ENCODE results near the gene PM20D2. TPM values are rescaled to one million over a fixed set of nuclear protein-coding genes. Genes with fewer than 3 reads are reported as not detected.
"Not testable (repeated sequence)": the region's sequence is repeated elsewhere in the genome, so short reads cannot be mapped to it uniquely, and the experiment has no call there.

Gene PM20D2, protein sequence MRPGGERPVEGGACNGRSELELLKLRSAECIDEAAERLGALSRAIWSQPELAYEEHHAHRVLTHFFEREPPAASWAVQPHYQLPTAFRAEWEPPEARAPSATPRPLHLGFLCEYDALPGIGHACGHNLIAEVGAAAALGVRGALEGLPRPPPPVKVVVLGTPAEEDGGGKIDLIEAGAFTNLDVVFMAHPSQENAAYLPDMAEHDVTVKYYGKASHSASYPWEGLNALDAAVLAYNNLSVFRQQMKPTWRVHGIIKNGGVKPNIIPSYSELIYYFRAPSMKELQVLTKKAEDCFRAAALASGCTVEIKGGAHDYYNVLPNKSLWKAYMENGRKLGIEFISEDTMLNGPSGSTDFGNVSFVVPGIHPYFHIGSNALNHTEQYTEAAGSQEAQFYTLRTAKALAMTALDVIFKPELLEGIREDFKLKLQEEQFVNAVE
- 1.2 and 3.7 TPM in 2 replicates for total RNA-seq

DNA sequence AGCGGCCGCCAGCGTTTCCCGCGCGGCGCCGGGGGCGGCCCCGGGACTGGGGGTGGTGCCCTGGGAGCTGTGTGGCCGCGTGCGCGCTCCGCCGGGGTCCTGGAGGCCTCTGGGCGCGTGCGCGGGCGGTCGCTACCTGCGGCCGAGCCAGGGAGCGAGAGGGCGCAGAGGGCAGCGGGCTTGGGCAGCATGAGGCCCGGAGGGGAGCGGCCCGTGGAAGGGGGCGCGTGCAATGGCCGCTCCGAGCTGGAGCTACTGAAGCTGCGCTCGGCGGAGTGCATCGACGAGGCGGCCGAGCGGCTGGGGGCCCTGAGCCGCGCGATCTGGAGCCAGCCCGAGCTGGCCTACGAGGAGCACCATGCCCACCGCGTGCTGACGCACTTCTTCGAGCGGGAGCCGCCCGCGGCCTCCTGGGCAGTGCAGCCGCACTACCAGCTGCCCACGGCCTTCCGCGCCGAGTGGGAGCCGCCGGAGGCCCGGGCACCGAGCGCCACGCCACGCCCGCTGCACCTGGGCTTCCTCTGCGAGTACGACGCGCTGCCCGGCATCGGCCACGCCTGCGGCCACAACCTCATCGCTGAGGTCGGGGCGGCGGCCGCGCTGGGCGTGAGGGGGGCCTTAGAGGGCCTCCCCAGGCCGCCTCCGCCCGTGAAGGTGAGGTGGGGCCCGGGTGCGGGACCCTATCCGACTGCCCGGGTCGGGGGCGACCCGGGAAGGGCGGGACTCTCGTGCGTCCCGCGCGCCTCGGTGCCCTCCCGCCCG is at the start of gene PM20D2:
Gene PM20D2 (plus strand): TSS at position 100 of the 762 bp plus-strand sequence. CDS start 90 bp downstream, at position 190.
- peak; percentile 36 to 47 for DNase-seq (ENCODE audit: low read depth in 2 of 2)

DNA sequence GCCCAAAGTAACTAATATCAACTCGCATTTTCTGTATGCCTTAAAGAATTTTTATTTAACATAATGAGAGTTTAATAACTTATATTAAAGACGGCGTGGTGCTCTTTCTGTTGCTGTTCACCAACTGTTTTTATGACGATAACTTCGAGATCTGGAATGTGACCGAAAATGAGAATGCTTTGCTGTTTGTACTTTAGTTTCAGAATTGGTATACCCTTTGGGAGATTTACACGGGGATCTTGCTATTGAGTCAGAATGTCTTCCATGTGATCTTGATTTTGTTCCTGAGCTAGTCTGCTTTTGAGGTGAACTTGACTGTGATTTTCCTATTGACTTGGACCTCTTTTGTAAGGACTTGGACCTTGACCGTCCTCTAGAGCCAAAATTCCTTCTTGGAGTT is 47.4 kb upstream of the PM20D2 start:
- DNase-seq (ENCODE audit: low read depth in 2 of 2), result no peak

DNA sequence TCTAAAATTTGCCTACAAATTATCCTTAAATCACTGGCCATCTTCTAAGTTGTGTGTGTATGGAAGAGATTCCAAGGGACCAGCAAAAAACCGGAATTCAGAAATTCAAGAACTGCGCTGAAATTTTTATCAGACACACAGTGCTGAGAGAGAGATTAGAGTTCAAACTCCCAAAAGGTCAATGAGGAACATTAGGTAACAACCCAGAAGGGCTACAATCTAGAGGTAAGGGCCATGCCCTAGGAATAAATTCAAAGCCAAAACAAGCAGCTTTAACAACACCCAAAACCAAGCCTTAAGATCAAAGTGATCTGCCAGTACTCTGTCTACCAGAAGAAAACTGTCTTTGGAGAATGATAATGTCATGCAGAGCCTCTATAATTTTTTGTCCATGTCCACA is 45.7 kb upstream of the PM20D2 start:
- no peak for DNase-seq (ENCODE audit: low read depth in 2 of 2)

DNA sequence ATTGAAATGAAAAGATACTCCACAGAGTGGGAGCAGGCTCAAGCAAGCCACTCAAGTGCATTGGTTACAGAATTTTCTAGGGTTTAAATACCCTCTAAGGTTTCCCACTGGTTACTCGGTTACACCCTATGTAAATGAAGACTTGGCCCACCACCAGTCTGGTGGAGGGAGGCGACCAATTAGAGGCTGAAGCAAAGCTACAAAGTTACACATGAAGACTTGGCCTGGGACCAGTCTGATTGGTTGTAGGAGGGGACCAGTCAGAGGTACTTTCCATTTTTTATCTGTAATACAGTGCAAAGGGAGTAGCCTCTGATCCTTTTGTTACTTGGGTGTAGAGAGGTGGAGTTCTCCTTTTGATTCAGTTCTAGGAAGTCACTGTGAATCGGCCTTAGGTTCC is 35.6 kb upstream of the PM20D2 start:
- DNase-seq (ENCODE audit: low read depth in 2 of 2), result no peak

- DNase-seq (ENCODE audit: low read depth in 2 of 2), result no peak
Measured at GRCh38 chr6:89111933-89112332, 33.9 kb upstream of the PM20D2 start.

GRCh38 chr6:89116702-89117101 is 29.2 kb upstream of the PM20D2 start:
- no peak for DNase-seq (ENCODE audit: low read depth in 2 of 2)

DNA sequence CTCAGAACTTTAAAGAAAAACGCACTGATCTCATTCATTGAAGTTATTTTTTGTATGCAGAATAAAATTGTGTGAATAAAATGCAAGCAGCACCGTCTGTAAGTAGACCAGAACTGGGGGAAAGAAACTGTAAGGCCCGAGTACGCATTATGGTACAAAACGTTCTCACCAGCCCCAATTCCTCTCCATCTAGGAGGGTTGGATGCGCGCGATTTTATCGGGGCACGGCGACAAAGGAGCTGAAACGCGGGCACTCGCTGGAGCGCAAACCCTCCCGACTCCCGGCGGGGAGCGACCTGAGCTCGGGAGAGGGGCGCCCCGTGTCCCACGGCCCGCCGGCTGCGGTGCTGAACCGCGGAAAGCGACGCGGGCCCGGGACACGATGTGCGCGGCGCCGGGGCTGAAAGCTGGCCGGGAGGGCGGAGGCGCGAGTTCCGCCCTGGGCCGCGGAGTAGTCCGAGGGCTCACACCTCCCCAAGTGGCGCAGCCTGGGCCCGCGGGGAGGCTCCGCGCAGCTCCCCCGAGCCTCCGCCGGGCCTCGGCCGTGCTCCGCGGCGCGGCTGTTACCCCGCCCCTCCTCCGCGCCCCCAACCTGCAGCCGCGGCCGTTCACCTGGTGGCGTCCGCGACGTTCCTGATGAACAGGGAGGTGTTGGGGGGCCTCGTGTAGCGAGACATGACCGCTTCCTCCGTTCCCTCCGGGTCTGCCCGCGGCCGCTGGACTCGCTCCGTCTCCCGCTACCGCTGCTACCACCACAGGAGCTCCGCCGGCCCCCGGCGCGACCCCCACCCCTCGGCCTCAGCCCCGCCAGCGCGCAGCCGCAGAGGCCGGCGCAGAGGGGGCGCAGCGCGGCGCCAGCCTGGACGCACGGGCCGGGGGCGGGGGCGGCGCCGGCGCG is 28.4 kb upstream of the PM20D2 start, which contains the start of gene SRSF12:
Gene SRSF12 (minus strand): TSS at position 861 of the 898 bp plus-strand sequence. CDS start 184 bp downstream, at position 677.
- peak; percentile 31 to 33 for DNase-seq (ENCODE audit: low read depth in 2 of 2)

DNA sequence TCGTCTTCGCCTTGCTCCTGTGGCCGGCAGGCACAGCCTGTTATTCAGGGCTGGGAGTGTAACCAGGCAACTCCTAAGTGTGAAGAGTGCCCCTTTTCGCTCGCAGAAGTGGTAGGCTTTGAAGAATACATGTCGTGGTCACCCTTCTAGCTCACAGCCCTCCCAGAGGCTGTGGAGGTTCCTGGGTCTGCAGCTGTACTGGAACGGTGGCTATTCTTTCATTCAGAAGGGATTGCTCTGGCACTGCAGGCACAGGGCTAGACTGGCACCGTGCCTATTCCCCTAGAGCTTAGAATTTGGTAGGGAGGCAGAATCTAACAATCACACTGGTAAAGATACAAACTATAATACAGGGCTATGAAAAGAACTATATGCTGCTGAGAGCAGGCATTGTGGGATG is 26.9 kb upstream of the PM20D2 start:
- DNase-seq (ENCODE audit: low read depth in 2 of 2), result no peak

- DNase-seq (ENCODE audit: low read depth in 2 of 2), result no peak
Measured at GRCh38 chr6:89120371-89120770, 25.5 kb upstream of the PM20D2 start.

DNA sequence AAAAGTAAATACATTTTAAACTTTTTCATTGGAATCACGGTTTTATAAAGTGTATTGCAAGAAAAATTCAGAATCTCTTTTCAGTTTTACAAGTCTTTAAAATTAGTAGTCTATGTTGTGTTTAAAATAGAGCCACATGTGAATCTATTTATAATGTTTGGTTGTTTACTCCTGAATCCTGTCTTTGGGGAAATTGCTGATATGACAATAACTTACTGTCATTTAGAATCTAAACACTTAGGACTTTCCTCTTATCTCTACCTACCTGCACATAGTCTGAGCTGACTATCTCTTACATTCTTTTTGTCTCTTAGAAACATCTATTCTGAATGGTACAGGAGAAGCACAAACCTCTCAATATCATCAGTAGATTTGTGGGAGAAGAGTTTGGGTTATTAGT is 23.9 kb upstream of the PM20D2 start:
- DNase-seq (ENCODE audit: low read depth in 2 of 2), result no peak

GRCh38 chr6:89122625-89123024 is 23.2 kb upstream of the PM20D2 start:
- peak; percentile 51 to 57 for DNase-seq (ENCODE audit: low read depth in 2 of 2)

DNA sequence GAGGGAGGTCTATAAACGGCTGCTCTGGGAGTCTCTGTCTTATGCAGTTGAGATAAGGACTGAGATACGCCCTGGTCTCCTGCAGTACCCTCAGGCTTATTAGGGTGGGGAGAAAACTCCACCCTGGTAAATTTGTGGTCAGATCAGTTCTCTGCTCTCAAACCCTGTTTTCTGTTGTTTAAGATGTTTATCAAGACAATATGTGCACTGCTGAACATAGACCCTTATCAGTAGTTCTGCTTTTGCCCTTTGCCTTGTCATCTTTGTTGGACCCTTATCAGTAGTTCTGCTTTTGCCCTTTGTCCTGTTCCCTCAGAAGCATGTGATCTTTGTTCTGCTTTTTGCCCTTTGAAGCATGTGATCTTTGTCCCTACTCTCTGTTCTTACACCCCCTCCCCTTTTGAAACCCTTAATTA is 17.6 kb upstream of the PM20D2 start:
- not testable (repeated sequence) for DNase-seq (ENCODE audit: low read depth in 2 of 2)

- no peak for DNase-seq (ENCODE audit: low read depth in 2 of 2)
Measured at GRCh38 chr6:89131599-89131998, 14.3 kb upstream of the PM20D2 start.

DNA sequence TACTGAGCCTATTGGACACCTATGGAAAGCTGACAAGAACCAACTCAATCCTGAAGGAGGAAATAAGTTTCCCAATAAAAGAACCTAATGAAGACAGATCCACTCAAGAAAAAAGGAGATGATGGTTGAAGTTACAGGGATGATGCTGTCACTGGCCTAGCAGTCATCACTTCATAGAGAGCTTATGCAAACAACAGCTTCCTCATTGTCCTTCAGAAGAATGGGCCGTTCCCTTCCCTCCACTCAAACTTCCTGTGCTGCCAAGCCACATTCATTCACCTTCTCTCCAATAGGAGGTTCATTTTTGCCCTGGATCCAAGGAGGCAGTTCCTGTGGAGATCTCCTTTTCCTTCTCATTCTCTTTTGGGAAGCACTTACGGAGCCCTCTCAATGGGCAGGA is 13.8 kb upstream of the PM20D2 start:
- no peak for DNase-seq (ENCODE audit: low read depth in 2 of 2)

DNA sequence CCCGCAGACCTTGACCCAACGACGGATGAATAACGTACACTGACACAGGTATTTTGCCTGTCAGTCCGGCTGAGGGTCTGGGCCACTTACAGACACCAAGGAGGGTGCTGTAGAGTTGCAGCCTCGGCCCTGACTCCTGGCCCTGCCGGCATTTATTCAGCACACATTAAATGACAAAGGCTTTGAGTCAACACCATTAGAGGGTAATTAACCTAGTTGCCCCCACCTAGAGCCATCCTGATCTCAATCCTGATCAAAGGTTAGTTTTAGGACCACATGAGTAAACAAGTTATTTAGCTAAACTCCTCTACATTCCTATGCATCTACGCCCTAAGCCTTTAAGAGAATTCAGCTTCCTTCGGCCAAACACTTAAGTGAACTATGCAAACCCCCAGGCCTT is 11.9 kb upstream of the PM20D2 start:
- no peak for DNase-seq (ENCODE audit: low read depth in 2 of 2)

GRCh38 chr6:89134723-89135122 is 11.1 kb upstream of the PM20D2 start:
- no peak for DNase-seq (ENCODE audit: low read depth in 2 of 2)

- no peak for DNase-seq (ENCODE audit: low read depth in 2 of 2)
Measured at GRCh38 chr6:89138173-89138572, 7.7 kb upstream of the PM20D2 start.

DNA sequence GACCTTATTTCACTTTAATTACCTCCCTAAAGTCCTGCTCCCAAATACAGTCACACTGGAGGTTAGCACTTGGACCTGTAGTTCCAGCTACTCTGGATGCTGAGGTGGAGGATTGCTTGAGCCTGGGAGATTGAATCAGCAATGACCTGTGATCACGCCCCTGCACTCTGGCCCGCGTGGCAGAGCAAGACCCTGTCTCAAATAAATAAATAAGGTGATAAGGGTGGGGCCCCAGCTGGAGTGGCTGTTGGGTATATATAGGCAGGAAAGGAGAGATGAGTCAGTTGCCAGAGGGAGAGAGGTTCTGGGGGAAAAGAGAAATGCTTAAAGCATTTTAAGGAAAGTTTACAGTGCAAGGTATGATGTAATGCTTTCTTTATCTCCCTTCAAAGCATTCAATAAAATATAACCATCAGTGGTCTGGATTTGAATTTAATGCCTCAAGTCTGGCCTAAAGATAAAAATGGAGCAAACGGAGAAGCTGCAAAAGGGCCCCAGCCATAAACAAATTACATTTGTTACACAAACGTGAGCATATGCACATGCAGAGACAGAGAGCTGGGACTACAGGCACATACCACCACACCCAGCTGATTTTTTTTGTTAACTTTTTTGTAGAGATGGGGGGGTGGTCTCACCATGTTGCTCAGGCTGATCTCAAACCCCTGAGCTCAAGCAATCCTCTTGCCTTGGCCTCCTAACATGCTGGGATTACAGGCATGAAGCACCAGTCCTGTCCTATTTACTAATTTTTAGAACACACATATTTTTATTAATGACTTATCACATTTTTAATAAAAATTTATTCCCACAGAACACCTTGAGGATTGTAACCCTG is 6.1 kb upstream of the PM20D2 start:
- no peak for DNase-seq (ENCODE audit: low read depth in 2 of 2)

- DNase-seq (ENCODE audit: low read depth in 2 of 2), result no peak
Measured at GRCh38 chr6:89140347-89141156, 5.3 kb upstream of the PM20D2 start.

Measured in lung microvascular endothelial cell (primary cell).